GM12892 (cell line): ENCODE measurements around the gene DENND1A.

Experiments used
- DNase-seq: peaks from one replicate; pipeline ENCODE4 v3.0.0; 2011; ENCODE audit not compliant: insufficient read length
- FAIRE-seq: peaks from 2 replicates; lab custom pipeline; 2011; peaks lifted over from hg19 to GRCh38; lab: Jason Lieb, UNC
- POLR2A ChIP-seq: IDR thresholded peaks from 2 replicates; pipeline ENCODE4 v1.6.1; 2011; ENCODE audit warnings: low read depth, low read length, control low read depth
- POLR2AphosphoS5 ChIP-seq: IDR thresholded peaks from 2 replicates; pipeline ENCODE4 v1.6.1; 2011; ENCODE audit warnings: low read depth, low read length, control low read depth
- TAF1 ChIP-seq: IDR thresholded peaks from 2 replicates; pipeline ENCODE4 v1.6.1; 2011; ENCODE audit warnings: low read depth, mild to moderate bottlenecking, control low read depth, low read length, borderline replicate concordance

Gene DENND1A

DNA sequence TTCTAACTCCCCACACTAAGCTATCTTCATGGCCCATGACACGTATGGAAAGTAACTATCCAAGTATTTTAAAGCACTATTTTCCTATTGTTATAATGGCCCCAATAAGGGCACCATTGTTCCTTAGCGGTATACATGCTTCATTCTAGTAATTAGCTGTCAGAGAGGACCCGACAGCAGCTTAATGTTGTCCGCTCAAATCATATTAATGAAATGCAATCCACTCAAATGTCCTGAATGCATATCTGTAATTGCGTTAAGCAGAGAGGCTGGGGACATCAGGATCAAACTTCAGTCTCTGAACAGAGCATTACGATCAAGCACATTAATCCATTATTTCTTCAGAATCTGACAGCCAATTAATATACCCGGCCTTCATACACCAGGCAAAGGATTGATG lies 434.2 kb downstream of the DENND1A start:
- TF ChIP-seq POLR2AphosphoS5 = no peak
- no peak for TF ChIP-seq POLR2A
- TF ChIP-seq TAF1 = no peak
- FAIRE-seq = no peak
- DNase-seq = no peak

DNA sequence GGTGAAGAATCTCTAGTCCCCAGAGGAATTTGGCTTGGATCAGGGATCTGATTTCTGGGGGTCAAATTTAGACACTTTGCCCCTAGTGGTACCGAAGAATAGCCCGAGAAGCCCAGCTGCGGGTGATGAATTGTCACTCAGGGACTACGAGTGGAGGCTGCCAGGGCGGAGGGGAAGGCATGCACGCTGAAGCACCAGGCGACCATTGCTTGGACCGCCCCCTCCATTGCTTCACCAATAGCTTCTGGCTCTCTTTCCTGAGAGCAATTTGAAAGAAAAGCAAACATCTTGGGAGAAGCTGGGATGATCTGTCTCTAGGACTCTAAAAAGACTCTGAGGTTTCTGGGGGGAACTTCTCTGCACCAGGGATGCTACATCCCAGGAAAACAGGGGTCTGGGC lies 436.3 kb downstream of the DENND1A start:
- TF ChIP-seq TAF1 (no peak), POLR2A (no peak), POLR2AphosphoS5 (no peak)
- no peak for FAIRE-seq
- DNase-seq = no peak

DNA sequence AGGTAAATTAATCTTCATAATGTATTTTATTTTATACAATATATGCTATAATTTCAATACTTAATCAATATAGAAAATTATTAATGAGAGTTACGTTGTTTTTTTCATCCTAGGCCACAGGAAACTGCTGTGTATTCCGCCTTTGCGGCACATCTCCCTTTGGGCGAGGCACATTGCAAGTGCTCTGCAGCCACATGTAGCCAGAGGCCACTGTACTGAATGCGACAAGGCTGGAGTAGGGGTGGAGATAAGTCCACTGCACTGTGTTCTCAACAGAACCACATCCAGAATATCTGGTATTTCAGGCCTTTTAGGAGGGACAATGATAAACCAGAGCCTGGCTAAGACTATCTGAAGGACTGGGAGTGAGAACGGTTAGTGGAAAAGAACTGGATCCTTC lies 439.2 kb downstream of the DENND1A start:
- FAIRE-seq (no peak), DNase-seq (no peak)
- TF ChIP-seq TAF1 (no peak), POLR2A (no peak), POLR2AphosphoS5 (no peak)

DNA sequence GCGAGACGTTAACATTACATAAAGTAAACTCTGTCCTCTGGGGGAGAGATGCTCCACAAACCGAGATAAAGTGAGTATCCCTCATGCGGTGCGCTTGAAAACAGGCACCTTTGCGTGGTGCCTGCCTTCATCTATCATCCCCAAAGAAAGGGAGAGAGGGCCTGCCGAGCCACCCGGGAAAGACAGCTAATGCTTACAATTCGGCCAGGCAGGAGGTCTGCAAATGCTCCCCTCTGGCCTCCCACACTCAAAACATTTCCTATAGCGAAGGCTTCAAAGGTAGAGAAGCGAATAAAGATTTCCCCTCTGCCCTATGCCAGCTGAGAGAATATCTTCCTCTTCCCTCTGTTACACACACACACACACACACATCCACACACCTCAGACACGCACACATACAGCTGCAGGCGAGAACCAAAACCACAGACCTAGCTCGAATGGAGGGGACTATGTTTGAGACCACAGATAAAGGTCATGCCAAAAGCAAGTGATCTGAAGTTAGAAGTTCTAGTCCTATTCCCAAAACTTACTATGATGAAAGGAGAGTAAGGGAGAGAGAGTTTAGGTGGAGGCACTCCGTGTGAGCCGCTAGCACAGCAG lies 441.1 kb downstream of the DENND1A start:
- FAIRE-seq (no peak), DNase-seq (no peak)
- no peak for TF ChIP-seq POLR2A
- no peak for TF ChIP-seq POLR2AphosphoS5
- no peak for TF ChIP-seq TAF1

DNA sequence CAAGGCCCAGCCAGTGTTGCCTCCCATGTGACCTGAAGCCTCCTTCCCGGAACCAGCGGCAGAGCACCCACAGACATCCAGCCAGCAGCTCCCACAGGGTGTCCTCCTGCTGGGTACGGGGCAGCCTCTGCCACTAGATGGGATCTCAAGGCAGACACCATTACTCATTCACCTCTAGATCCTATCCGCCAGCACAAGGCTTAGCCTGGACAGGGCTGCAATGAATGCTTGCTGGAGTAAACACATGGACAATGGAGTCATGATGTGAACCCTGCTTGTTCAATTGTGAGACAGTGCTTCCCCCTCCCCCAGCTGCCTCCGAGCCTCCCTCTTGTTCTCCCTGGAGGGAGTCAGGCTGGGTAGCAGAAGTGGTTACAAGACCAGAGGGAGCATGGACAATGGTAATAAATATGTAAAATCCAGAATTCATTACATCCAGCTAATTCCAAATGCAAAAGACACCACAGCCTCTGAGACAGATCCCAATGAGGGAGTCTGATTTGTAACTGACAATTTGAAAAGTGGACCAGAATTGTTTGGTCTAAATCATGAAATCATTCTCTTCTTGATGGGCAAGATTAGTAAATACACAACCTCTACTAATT lies 441.9 kb downstream of the DENND1A start:
- FAIRE-seq (no peak), DNase-seq (no peak)
- TF ChIP-seq POLR2A (no peak), TAF1 (no peak), POLR2AphosphoS5 (no peak)

DNA sequence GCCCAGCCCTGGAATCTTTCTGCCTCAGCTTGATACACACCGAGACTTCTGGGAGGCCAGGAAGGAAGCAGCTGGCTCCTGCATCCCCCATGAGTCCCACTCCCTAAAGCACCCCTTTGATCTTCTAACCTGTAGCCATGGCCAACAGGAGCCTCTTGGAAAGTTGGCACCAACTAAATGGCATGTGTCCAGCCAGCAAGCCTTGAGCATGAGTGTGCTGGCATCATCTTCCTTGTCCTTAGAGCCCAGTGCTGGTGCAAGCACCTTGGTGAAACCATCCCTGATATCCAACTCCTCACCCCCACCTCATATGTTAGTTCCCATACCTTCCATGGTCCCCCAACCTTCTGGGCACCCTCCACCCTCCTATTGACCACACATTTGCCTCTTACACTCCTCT lies 443.5 kb downstream of the DENND1A start:
- FAIRE-seq = no peak
- no peak for DNase-seq
- TF ChIP-seq POLR2A (no peak), TAF1 (no peak), POLR2AphosphoS5 (no peak)

DNA sequence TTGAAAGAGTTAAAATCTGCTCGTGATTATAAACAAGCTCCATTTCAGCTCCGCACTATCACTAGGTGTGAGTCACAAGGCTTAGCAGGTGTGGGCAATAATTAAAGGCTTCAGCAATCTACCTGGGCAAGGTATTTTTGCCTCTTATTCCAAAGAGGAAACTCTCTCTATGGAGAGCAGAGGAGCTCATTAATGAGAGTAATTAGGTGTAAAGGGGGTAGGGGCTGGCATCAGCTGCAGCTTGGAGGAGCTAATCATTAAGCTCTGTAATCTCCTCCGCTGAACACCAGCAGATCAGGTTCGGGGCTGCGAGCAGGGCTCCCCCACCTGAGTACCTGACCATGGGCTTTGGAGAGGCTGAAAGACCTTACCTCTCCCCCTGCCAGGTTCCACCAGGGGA lies 444.7 kb downstream of the DENND1A start:
- no peak for FAIRE-seq
- no peak for TF ChIP-seq POLR2AphosphoS5
- no peak for DNase-seq

DNA sequence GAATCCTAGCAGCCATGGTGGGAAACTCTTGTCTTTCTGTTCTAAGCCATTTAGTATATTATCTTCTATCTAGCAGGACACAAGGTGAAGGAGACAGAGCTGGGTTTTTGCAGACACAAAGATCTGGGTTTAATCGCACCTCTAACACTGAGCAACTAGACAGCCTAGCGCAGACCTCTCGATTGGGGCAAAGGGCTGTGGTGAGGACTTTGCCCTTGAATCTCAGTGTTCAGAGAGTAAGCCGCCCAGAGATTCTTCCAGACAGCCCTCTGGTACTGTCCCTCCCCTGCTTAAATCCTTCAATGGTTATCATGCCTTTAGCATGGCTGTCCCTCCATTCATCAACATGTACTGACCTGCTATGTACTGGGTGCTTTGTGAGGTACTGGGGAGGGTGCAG lies 445.8 kb downstream of the DENND1A start:
- no peak for TF ChIP-seq POLR2AphosphoS5
- no peak for TF ChIP-seq POLR2A
- TF ChIP-seq TAF1 = no peak
- no peak for DNase-seq
- no peak for FAIRE-seq

DNA sequence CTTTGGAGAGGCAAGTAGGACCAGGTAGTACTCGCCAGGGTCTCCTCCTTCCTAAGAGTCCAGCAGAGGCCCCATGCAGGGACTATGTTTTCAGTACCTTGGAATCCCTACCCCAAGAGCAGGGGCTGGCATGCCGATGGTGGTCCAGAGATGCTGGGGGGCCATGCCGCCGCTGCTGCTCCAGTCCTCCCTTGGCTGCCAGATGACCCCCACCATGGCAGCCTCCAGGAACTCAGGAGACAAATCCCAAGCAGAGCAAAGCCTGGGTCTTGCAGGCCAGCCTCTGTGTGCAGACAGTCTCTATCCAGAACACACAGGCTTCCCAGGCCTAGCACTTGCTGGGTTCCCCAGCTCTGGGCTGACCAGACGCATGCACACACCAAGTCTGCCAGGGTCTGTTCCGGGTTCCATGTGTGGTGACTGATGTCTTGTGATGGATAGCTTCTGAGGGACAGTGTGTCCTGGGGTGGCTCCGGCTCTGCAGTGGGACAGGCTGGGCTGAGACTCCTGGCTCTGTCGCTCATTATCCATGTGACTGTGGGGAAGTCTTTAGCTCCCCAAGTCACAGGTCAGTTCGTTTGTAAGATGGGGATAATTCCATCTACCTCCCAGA lies 446.6 kb downstream of the DENND1A start:
- no peak for TF ChIP-seq POLR2AphosphoS5
- TF ChIP-seq TAF1 = no peak
- no peak for TF ChIP-seq POLR2A
- no peak for FAIRE-seq
- DNase-seq = no peak

DNA sequence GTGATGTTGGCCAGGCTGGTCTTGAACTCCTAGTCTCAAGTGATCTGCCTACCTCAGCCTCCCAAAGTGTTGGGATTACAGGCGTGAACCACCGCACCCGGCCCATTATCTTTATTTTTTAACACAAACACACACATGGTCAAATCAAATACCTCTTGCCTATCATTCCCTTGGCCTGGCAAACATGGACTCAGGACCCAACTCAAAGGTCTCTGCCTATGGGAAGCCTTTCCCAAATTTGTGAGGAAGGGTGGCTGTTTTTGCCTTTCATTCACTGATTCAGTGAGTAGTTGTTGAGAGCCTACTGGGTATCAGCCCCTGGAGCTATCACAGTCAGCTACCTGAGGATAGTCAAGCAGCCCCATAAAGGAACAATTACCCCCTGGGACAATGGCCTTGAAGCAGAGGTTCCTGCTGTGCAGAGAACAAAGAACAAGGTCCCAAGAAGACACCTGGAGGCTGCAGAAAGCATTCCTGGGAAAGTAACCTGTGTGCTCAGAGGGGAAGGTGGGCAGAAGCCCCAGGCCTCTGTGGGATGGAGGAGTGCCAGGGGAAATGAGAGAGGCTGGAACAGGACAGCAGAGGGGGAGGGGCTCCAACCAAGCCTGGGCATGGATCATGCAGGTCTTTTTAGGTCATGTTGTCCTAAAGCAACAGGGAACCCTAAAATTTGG lies 447.5 kb downstream of the DENND1A start:
- no peak for DNase-seq
- no peak for FAIRE-seq
- no peak for TF ChIP-seq TAF1
- no peak for TF ChIP-seq POLR2AphosphoS5
- no peak for TF ChIP-seq POLR2A

DNA sequence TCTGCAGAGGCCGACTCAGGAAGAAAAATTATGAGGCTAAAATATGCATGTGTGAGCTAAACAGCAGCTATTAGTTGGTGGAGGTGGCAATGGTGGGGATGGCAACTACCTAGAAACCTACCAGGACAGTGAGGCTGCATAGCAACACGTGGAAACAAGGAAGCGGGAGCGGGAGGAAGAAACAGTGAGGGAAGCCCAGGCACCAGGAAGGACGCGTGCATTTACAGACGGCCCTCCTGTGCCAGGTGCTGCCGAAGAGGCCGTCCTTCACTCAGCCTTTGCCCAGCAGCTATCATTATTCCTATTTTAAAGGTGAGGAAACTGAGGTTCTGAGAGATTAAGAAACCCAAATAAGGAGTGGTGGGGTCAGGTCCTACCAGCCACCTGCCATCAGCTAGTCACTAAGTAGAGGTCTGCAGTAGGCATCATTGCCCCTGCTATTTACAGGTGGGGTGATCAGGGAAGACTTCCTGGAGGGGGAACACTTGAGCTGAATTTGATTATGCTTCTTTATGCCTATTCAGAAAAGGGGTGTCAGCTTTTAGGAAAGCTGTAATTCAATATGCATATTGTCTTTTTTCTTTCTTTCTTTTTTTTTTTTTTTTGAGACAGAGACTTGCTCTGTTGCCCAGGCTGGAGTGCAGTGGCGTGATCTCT lies 448.6 kb downstream of the DENND1A start:
- no peak for TF ChIP-seq TAF1
- TF ChIP-seq POLR2AphosphoS5 = no peak
- no peak for TF ChIP-seq POLR2A
- DNase-seq (no peak), FAIRE-seq (no peak)

DNA sequence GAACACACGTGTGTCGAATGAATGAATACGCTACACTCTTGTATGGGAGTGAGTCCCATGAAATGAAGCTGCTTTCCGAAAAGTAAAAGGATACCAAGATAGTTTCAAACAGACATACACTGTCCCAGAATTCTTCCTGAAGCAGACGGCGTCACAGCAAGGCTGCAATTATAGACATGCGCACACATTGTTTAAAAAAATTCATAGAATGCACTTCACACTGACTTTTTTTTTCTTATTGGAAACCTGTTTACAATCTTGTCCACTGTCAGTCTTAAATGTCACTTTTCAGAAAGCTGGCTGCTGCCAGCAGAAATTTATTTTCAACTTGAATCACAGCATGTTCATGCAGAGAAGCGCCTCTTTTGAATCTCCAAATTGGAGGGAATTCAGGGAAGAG lies 449.1 kb downstream of the DENND1A start:
- no peak for FAIRE-seq
- no peak for TF ChIP-seq POLR2AphosphoS5
- no peak for DNase-seq
